ENCODE measurements around the gene NUDT22.

- TF ChIP-seq CTCF (IDR thresholded peaks at IDR 0.05; ENCODE audit: low read depth, low read length), result peak; percentile 67
- TF ChIP-seq EZH2phosphoT487 (IDR thresholded peaks at IDR 0.05; ENCODE audit: low read depth), result no peak
These were observed 25.1 kb downstream of the NUDT22 start, which contains the start of gene PLCB3 for GRCh38 chr11:64251016-64251752.

Data from OCI-LY3 (cell line).